Glutamatergic neuron (in vitro differentiated cells): ENCODE data around the gene FAM120A. TPM values are rescaled to one million over a fixed set of nuclear protein-coding genes. Genes with fewer than 3 reads are reported as not detected.

Source experiments
- DNase-seq: peaks from one replicate; pipeline ENCODE4 v3.0.0; 2022
- H3K27ac Mint-ChIP-seq: one replicate; pipeline ENCODE4 v1.8.0; 2020; ENCODE audit warnings: mild to moderate bottlenecking, mixed read lengths, inconsistent platforms; ENCODE audit not compliant: unreplicated experiment
- H3K27me3 Mint-ChIP-seq: one replicate; pipeline ENCODE4 v1.8.0; 2020; ENCODE audit warnings: mild to moderate bottlenecking, moderate library complexity, mixed read lengths, inconsistent platforms; ENCODE audit not compliant: unreplicated experiment
- H3K36me3 Mint-ChIP-seq: one replicate; pipeline ENCODE4 v1.8.0; 2020; ENCODE audit warnings: mild to moderate bottlenecking, mixed read lengths, inconsistent platforms; ENCODE audit not compliant: unreplicated experiment
- H3K4me1 Mint-ChIP-seq: one replicate; pipeline ENCODE4 v1.8.0; 2020; ENCODE audit warnings: mild to moderate bottlenecking, low read depth, mixed read lengths, inconsistent platforms; ENCODE audit not compliant: unreplicated experiment
- H3K4me3 Mint-ChIP-seq: one replicate; pipeline ENCODE4 v1.8.0; 2020; ENCODE audit warnings: mild to moderate bottlenecking, mixed read lengths, inconsistent platforms; ENCODE audit not compliant: unreplicated experiment
- H3K9me3 Mint-ChIP-seq: one replicate; pipeline ENCODE4 v1.8.0; 2020; ENCODE audit warnings: mild to moderate bottlenecking, moderate library complexity, mixed read lengths, inconsistent platforms; ENCODE audit not compliant: unreplicated experiment
- total RNA-seq: library from RNA; stranded (reverse); fragmentation: NEBNext Ultra II Directional; extraction: Animal tissue kit (Norgen Biotek cat#: 25700); gene quantifications from one replicate; pipeline ENCODE4 v1.2.1, GENCODE V29; 2021; ENCODE audit not compliant: unreplicated experiment
- TF ChIP-seq, protein P1 (sequence below): fragments of 200-600 bp; sonication (generic); IDR thresholded peaks from one replicate; pipeline ENCODE4 v1.5.0; 2021; ENCODE audit not compliant: partially characterized antibody, unreplicated experiment

FAM120A gene
- total RNA-seq, 1 donor from 2014 or later: 32.3 TPM

DNA sequence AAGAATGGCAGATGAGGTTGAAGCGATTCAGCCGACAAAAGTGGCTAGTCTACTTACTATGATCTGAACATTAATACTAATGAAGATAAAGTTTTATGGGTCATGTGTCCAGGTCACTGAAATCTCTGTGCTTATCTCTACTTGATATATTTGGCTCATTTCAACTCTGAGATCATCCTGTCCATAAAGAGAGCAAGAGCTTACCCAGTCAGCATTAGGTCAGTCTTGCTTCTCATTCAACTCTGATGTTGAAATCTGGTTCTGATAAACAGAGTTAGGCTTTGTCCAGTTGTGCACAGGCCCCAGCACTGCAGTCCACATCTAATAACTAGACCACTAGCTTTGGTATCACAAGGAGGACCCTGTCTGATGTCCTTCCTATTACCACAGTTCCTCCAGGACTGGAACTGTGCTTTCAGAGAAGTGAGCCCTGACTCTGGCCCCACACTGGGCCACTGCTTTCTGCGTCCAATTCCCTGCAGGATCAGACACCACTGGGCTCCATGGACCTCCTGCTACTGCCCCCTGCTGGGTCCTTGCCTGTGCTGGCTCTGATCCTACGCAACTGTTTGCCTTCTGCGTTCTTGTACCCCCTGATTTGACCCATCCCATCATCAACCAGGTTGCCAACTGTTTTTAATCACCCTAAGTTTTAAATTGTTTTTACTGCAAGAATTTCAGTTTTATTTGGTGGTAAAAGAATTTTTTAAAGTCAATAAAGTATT is 23.7 kb upstream of the FAM120A start:
- TF ChIP-seq, protein P1, sequence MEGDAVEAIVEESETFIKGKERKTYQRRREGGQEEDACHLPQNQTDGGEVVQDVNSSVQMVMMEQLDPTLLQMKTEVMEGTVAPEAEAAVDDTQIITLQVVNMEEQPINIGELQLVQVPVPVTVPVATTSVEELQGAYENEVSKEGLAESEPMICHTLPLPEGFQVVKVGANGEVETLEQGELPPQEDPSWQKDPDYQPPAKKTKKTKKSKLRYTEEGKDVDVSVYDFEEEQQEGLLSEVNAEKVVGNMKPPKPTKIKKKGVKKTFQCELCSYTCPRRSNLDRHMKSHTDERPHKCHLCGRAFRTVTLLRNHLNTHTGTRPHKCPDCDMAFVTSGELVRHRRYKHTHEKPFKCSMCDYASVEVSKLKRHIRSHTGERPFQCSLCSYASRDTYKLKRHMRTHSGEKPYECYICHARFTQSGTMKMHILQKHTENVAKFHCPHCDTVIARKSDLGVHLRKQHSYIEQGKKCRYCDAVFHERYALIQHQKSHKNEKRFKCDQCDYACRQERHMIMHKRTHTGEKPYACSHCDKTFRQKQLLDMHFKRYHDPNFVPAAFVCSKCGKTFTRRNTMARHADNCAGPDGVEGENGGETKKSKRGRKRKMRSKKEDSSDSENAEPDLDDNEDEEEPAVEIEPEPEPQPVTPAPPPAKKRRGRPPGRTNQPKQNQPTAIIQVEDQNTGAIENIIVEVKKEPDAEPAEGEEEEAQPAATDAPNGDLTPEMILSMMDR: no peak
- H3K27me3 Mint-ChIP-seq: no peaks in the 10 kb centered on the region
- H3K36me3 Mint-ChIP-seq: peaks cover 8% of the 10 kb centered on the region
- no peak overlapping the region for H3K27ac Mint-ChIP-seq
- H3K4me1 Mint-ChIP-seq: no peaks in the 10 kb centered on the region
- peak; percentile 38 for DNase-seq
- peaks cover 2% of the 10 kb centered on the region for H3K9me3 Mint-ChIP-seq
- no peak overlapping the region for H3K4me3 Mint-ChIP-seq

DNA sequence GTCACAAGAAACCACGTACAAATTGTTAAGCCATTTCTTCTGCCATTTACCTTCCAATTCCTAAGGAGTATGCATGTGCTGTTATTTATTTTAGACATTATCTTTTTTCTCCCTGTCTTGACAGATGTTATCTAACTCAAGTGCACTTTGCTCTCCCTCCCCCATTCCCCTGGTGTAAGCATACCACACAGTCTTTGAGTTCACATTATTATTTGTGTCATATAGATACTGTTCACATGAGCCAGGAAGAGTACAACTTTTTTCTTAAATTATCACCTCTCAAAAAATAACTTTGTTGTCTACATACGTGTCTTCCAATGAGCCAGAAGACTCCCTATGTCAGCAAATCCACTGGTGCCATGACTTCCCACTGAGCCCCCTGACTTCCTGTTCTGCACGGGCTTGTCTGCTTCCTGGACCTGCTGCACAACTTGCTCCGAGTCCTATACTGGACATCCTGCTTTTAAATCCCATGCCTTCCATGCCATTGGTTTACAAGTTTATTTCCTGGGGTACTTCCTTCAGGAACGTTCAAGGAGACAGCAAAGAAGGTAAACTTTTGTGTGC is 19.9 kb upstream of the FAM120A start:
- TF ChIP-seq, protein P1: no peak
- peaks cover 2% of the 10 kb centered on the region for H3K9me3 Mint-ChIP-seq
- H3K27ac Mint-ChIP-seq: no peak overlapping the region
- no peak for DNase-seq
- H3K27me3 Mint-ChIP-seq: no peaks in the 10 kb centered on the region
- peaks cover 5% of the 10 kb centered on the region for H3K36me3 Mint-ChIP-seq
- H3K4me1 Mint-ChIP-seq: no peaks in the 10 kb centered on the region
- no peak overlapping the region for H3K4me3 Mint-ChIP-seq

DNA sequence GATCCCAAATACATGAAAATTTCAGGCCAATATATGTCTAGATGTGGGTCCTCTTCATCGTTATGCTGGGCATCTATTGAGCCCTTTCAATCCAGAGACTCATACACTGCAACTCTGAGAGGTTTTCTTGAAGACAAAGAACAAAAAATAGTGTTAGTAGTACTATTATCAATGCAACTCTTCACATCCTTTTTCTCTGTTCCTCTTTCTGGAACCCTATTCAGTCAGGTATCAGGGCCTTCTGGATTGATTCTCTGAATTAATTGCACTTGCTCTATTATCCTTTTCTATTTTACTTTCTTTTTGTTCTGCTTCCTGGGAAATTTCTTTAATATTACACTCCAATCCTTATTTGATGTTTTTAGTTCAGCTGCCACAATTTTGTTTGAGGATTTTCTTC is 18.5 kb upstream of the FAM120A start:
- Mint-ChIP-seq H3K27me3 (no peaks in the 10 kb centered on the region), H3K9me3 (no peaks in the 10 kb centered on the region), H3K27ac (no peak overlapping the region), H3K4me3 (no peak overlapping the region), H3K4me1 (no peaks in the 10 kb centered on the region), H3K36me3 (no peaks in the 10 kb centered on the region)
- no peak for DNase-seq
- TF ChIP-seq, protein P1: no peak

DNA sequence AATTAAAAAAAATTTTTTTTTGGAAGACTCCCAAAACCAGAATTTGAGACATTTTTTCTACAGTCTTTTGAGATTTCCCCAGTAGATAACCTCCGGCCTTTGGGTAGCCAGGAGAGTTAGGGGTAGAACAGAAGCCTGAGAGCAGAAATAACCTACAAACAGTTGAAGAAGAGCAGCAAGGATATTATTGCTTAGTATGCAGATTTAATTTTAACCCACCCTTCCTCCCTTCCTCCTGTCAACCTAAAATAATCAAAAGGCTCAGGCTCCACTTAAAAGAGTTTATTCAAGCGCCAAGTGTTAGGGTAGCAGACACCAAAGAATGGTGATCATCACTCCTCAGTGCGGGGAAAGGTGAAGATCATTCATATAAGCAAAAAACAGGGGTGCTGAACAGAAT is 17.4 kb upstream of the FAM120A start:
- no peaks in the 10 kb centered on the region for H3K27me3 Mint-ChIP-seq
- H3K27ac Mint-ChIP-seq: no peak overlapping the region
- H3K36me3 Mint-ChIP-seq: no peaks in the 10 kb centered on the region
- H3K4me1 Mint-ChIP-seq: no peaks in the 10 kb centered on the region
- TF ChIP-seq, protein P1: no peak
- DNase-seq: no peak
- H3K4me3 Mint-ChIP-seq: no peak overlapping the region
- H3K9me3 Mint-ChIP-seq: no peaks in the 10 kb centered on the region

DNA sequence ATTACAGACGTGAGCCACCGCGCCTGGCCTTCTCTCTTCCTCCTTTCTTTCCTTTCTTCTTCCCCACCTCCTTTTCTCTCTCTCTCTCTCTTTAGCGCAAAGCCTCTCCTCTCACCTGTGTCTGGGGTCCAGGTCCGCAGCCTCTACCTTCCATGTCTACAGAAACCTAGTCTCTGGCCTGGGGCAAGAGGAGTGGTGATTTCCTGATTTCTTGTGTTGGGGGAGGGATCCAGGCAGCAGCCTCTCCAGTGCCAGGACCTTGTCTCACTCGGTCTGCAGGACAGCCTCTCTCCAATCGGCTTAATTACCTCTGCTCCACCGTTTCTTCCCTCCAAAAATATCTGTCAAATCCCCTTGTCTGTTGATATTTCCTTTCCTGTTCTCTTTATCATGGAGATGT is 16.1 kb upstream of the FAM120A start:
- Mint-ChIP-seq H3K27me3 (no peaks in the 10 kb centered on the region), H3K27ac (no peak overlapping the region), H3K9me3 (no peaks in the 10 kb centered on the region), H3K36me3 (no peaks in the 10 kb centered on the region), H3K4me1 (no peaks in the 10 kb centered on the region), H3K4me3 (no peak overlapping the region)
- TF ChIP-seq, protein P1: no peak
- DNase-seq: no peak
